GM12878 (cell line): Measurements from ENCODE around the gene IKBKG. TPM values are rescaled to one million over a fixed set of nuclear protein-coding genes. Genes with fewer than 3 reads are reported as not detected.

ENCODE experiments used
- ATAC-seq: fragments of 200-7000 bp; cut with Tn5 transposase; 3 replicates; pipeline ENCODE4 v1.9.1; 2020; ENCODE audit warnings: mild to moderate bottlenecking, moderate library complexity
- BruUV-seq: library from RNA; stranded (reverse); fragments of 400-500 nt; replicated peaks from 2 replicates; lab custom pipeline; 2021; lab: Mats Ljungman, UMichigan
- CTCF ChIA-PET: fragments of 300-600 bp; sonication (Branson Sonifier 250); formaldehyde crosslinking; extraction: SDS; loops from one replicate; lab custom pipeline; 2021; ENCODE audit warnings: inconsistent platforms; lab: Yijun Ruan, JAX
- POLR2A ChIA-PET: fragments of 350-600 bp; formaldehyde crosslinking; extraction: SDS; loops from one replicate; lab custom pipeline; 2021; ENCODE audit warnings: inconsistent platforms; lab: Charles Lee
- RAD21 ChIA-PET: fragments of 300-600 bp; sonication (Branson Sonifier 250); formaldehyde crosslinking; loops from one replicate; lab custom pipeline; 2023; ENCODE audit warnings: antibody characterized with exemption; ENCODE audit not compliant: unreplicated experiment; lab: Charles Lee
- SMC1A ChIA-PET: fragments of 300-600 bp; sonication (Branson Sonifier 250); formaldehyde crosslinking; loops from one replicate; lab custom pipeline; 2023; ENCODE audit not compliant: unreplicated experiment, uncharacterized antibody; lab: Charles Lee
- DNase-seq: peaks from one replicate; pipeline ENCODE4 v3.0.0-alpha.2; 2011; ENCODE audit warnings: low read depth, low spot score
- FAIRE-seq: peaks from 3 replicates; lab custom pipeline; 2011; peaks lifted over from hg19 to GRCh38; lab: Jason Lieb, UNC
- H2AFZ ChIP-seq: 2 replicates; pipeline ENCODE4 v1.6.0; 2011; ENCODE audit warnings: low read depth, low read length, control low read depth; ENCODE audit not compliant: control insufficient read depth
- H3K27ac ChIP-seq: 2 replicates; pipeline ENCODE4 v1.5.1; 2011; ENCODE audit warnings: control low read depth; ENCODE audit not compliant: control insufficient read depth, insufficient read depth
- H3K27me3 ChIP-seq, 2 experiments: replicated peaks in 1 of 2; 2 replicates each; pipeline versions ENCODE4 v1.6.0 to v1.6.1; 2011; ENCODE audit warnings: low read length in 1 of 2; ENCODE audit not compliant: control insufficient read depth in 2 of 2, insufficient read depth in 2 of 2
- H3K36me3 ChIP-seq, 2 experiments: 2 replicates each; pipeline ENCODE4 v1.5.1; 2011; ENCODE audit warnings: low read length in 1 of 2; ENCODE audit not compliant: control insufficient read depth in 2 of 2, insufficient read depth in 2 of 2
- H3K4me1 ChIP-seq: 2 replicates; pipeline ENCODE4 v1.6.1; 2011; ENCODE audit warnings: mild to moderate bottlenecking, low read length, moderate library complexity, mixed read lengths; ENCODE audit not compliant: control insufficient read depth, insufficient read depth
- H3K4me2 ChIP-seq: 2 replicates; pipeline ENCODE4 v1.6.0; 2011; ENCODE audit warnings: control low read depth; ENCODE audit not compliant: control insufficient read depth, insufficient read depth
- H3K4me3 ChIP-seq: fragments of 200-600 bp; sonication (generic); 2 replicates; pipeline ENCODE4 v1.5.1; 2016
- H3K79me2 ChIP-seq: 2 replicates; pipeline ENCODE4 v1.6.0; 2011; ENCODE audit warnings: low read length; ENCODE audit not compliant: control insufficient read depth, insufficient read depth
- H3K9ac ChIP-seq: 2 replicates; pipeline ENCODE4 v1.8.0; 2011; ENCODE audit warnings: low read length, control low read depth, mixed read lengths; ENCODE audit not compliant: control insufficient read depth, insufficient read depth
- H3K9me3 ChIP-seq: replicated peaks from 3 replicates; pipeline ENCODE4 v1.5.1; 2011; ENCODE audit warnings: mild to moderate bottlenecking, low read length; ENCODE audit not compliant: control insufficient read depth, insufficient read depth
- H4K20me1 ChIP-seq: 2 replicates; pipeline ENCODE4 v1.6.0; 2011; ENCODE audit not compliant: control insufficient read depth, insufficient read depth
- ATF7 ChIP-seq: fragments of 450-650 bp; IDR thresholded peaks from 2 replicates; pipeline ENCODE4 v1.6.1; 2016; ENCODE audit warnings: low read depth, mild to moderate bottlenecking
- BCL11A ChIP-seq: IDR thresholded peaks from 2 replicates; pipeline ENCODE4 v1.6.1; 2011; ENCODE audit warnings: low read depth, low read length
- BHLHE40 ChIP-seq, 2 experiments: fragments of 450-650 bp in 1 of 2; IDR thresholded peaks; 2 replicates each; pipeline ENCODE4 v1.6.1; 2011 to 2017; ENCODE audit warnings: low read depth in 2 of 2, borderline replicate concordance in 1 of 2, improper control_type of control experiment in 1 of 2, low read length in 1 of 2, mild to moderate bottlenecking in 1 of 2
- CBX3 ChIP-seq: fragments of 200-600 bp; sonication (generic); IDR thresholded peaks from 2 replicates; pipeline ENCODE4 v1.6.1; 2016; ENCODE audit warnings: low read depth, borderline replicate concordance
- CREM ChIP-seq: IDR thresholded peaks from 2 replicates; pipeline ENCODE4 v1.6.1; 2014; ENCODE audit warnings: antibody characterized with exemption, low read depth
- ELK1 ChIP-seq: IDR thresholded peaks from 2 replicates; pipeline ENCODE4 v1.6.1; 2012; ENCODE audit warnings: low read depth, low read length, improper control_type of control experiment
- ESRRA ChIP-seq: IDR thresholded peaks from 2 replicates; pipeline ENCODE4 v1.6.1; 2012; ENCODE audit warnings: mild to moderate bottlenecking, low read length, improper control_type of control experiment
- IKZF1 ChIP-seq: fragments of 450-650 bp; conservative IDR thresholded peaks from 2 replicates; pipeline ENCODE4 v1.6.1; 2017; ENCODE audit warnings: antibody characterized with exemption, mild to moderate bottlenecking
- IRF3 ChIP-seq: fragments of 450-650 bp; IDR thresholded peaks from 2 replicates; pipeline ENCODE4 v1.6.1; 2014; ENCODE audit warnings: mild to moderate bottlenecking
- MXI1 ChIP-seq: fragments of 150-350 bp; IDR thresholded peaks from 2 replicates; pipeline ENCODE4 v1.6.1; 2011; ENCODE audit warnings: low read depth, mild to moderate bottlenecking, inconsistent platforms, low read length, improper control_type of control experiment
- PAX5 ChIP-seq: IDR thresholded peaks from 2 replicates; pipeline ENCODE4 v1.6.1; 2011; ENCODE audit warnings: low read depth, low read length, borderline replicate concordance
- PAX8 ChIP-seq: fragments of 450-650 bp; IDR thresholded peaks from 2 replicates; pipeline ENCODE4 v1.6.1; 2017; ENCODE audit warnings: mild to moderate bottlenecking, moderate library complexity
- PML ChIP-seq: IDR thresholded peaks from 2 replicates; pipeline ENCODE4 v1.6.1; 2012; ENCODE audit warnings: low read length, inconsistent platforms
- POLR2AphosphoS5 ChIP-seq: IDR thresholded peaks from 2 replicates; pipeline ENCODE4 v1.6.1; 2011; ENCODE audit warnings: mild to moderate bottlenecking, low read length, inconsistent platforms
- RAD21 ChIP-seq: IDR thresholded peaks from 2 replicates; pipeline ENCODE4 v1.6.1; 2011; ENCODE audit warnings: mild to moderate bottlenecking, low read depth, low read length, moderate library complexity; ENCODE audit not compliant: insufficient read depth
- RB1 ChIP-seq: fragments of 450-650 bp; formaldehyde crosslinking; IDR thresholded peaks from 2 replicates; pipeline ENCODE4 v1.6.1; 2017; ENCODE audit warnings: mild to moderate bottlenecking, borderline replicate concordance
- RBBP5 ChIP-seq: fragments of 200-600 bp; sonication (generic); conservative IDR thresholded peaks from 2 replicates; pipeline ENCODE4 v1.6.1; 2016
- SRF ChIP-seq, 2 experiments: IDR thresholded peaks; 2 replicates each; pipeline ENCODE4 v1.6.1; 2011; ENCODE audit warnings: low read depth in 2 of 2, low read length in 2 of 2, mild to moderate bottlenecking in 1 of 2, moderate library complexity in 1 of 2
- USF2 ChIP-seq: IDR thresholded peaks from 2 replicates; pipeline ENCODE4 v1.6.1; 2011; ENCODE audit warnings: low read depth, low read length, improper control_type of control experiment, borderline replicate concordance
- WGBS: methylation state at CpG from one replicate; pipeline ENCODE4 v1.1.6; 2016; ENCODE audit warnings: low lambda C conversion rate; ENCODE audit not compliant: insufficient replicate concordance, insufficient coverage; ENCODE audit errors: missing lambda C conversion rate; 5-methylcytosine and 5-hydroxymethylcytosine counted together
- in situ Hi-C: fragments of 300-500 bp; cut with MboI; formaldehyde crosslinking; loops from 9 replicates; pipeline ENCODE4 v1.14.3; 2018; ENCODE audit warnings: mixed read lengths
- intact Hi-C: fragments of 100-400 bp; cut with micrococcal nuclease; formaldehyde crosslinking; loops from one replicate; pipeline ENCODE4 v1.14.2; 2022; ENCODE audit not compliant: unreplicated experiment
- polyA plus RNA-seq, 11 experiments: library from polyadenylated mRNA; depleted of rRNA in 4 of 11; unstranded in 6 of 11; stranded (reverse) in 5 of 11; fragments of >200 nt; fragmentation: Nextera tagmentation in 4 of 11; fragmentation: Illumina TruSeq in 1 of 11; extraction: Ambion mirVana in 4 of 11; extraction: Trizol in 1 of 11; gene quantifications; 1 replicate in 1 of 11; 2 replicates in 10 of 11; pipeline versions ENCODE4 v1.2.1 to v1.2.3, GENCODE V29; 2011 to 2016; ENCODE audit warnings: inconsistent platforms in 2 of 11, missing spikeins in 2 of 11, low read depth in 1 of 11
- total RNA-seq, 4 experiments: library from RNA; depleted of rRNA in 3 of 4; stranded (reverse); fragments of >200 nt in 3 of 4; fragmentation: Illumina TruSeq in 1 of 4; extraction: Trizol in 1 of 4; gene quantifications; 2 replicates each; pipeline versions ENCODE4 v1.2.1 to v1.2.3, GENCODE V29; 2013 to 2021

The IKBKG gene
- total and polyA plus RNA-seq, 10 of the 15 experiments (the other 5 are each of a cell fraction or from before 2014, with no cell fraction given) = 0.35 to 30.7 (median 16.7) TPM

GRCh38 chrX:154515966-154516655, 31.3 kb upstream of the IKBKG start, which contains the start of gene FAM3A:
Gene FAM3A (minus strand): TSS chrX:154516232. CDS start chrX:154515772, 460 bp downstream.
- peak within 1 kb of the TSS; percentile 78 for H3K4me3 ChIP-seq
- H3K4me2 ChIP-seq = peak within 1 kb of the TSS; percentile 79
- FAIRE-seq (peak; percentile 18), DNase-seq (peak; percentile 52), ATAC-seq (peak; percentile 96)
- peak within 1 kb of the TSS; percentile 83 for H2AFZ ChIP-seq
- WGBS = 39% methylated on average over 39 of the region's 59 CpGs
- no peaks in the 10 kb centered on the region for H3K4me1 ChIP-seq
- in situ Hi-C loops = no loop called here
- H3K27me3 ChIP-seq = no peaks in the 10 kb centered on the region
- no TSS peak for BruUV-seq
- no peaks in the 10 kb centered on the region for H3K36me3 ChIP-seq
- intact Hi-C loops = loop anchor here (5.0 kb wide), 1 partner anchor 39 kb away; the partner anchor contains the start of gene LAGE3
- H3K79me2 ChIP-seq = no peaks in the 10 kb centered on the region; the same call in none of the 2 replicates
- SMC1A ChIA-PET = interaction anchor here (0.6 to 1.5 kb wide), 3 partner anchors 11 to 26 kb away, joined by 3 to 7 read pairs (median 4); partner anchors contain the start of gene SLC10A3
- H3K9ac ChIP-seq = peak within 1 kb of the TSS; percentile 83
- POLR2A ChIA-PET = interaction anchor here (0.9 to 2.4 kb wide), 6 partner anchors 11 to 119 kb away, joined by 3 to 12 read pairs (median 4); partner anchors contain the start of genes LAGE3, RPL10 and SLC10A3
- RAD21 ChIA-PET = interaction anchor here (0.7 to 1.4 kb wide), 2 partner anchors 26 to 32 kb away, joined by 4 to 5 read pairs; partner anchors contain the start of gene SLC10A3
- H3K27ac ChIP-seq = peak within 1 kb of the TSS; percentile 72
- no peaks in the 10 kb centered on the region for H4K20me1 ChIP-seq
- CTCF ChIA-PET = interaction anchor here (1.1 to 2.1 kb wide), 2 partner anchors 11 to 19 kb away, joined by 3 to 8 read pairs; no protein-coding TSS in a partner anchor
- H3K9me3 ChIP-seq = no peaks in the 10 kb centered on the region; the same call in 2 of the 3 replicates
- TF ChIP-seq IRF3 = no peak
- no peak for TF ChIP-seq CBX3
- TF ChIP-seq ESRRA = no peak
- TF ChIP-seq PML = no peak
- TF ChIP-seq CREM = no peak
- no peak for TF ChIP-seq ATF7
- no peak for TF ChIP-seq PAX8
- TF ChIP-seq IKZF1 = 0 out of 2 replicates have a peak, but pooled peaks have one; percentile 55
- no peak for TF ChIP-seq BCL11A
- peak; percentile 85 to 91 for TF ChIP-seq SRF (IDR thresholded peaks at IDR 0.05; ENCODE audit: low read depth in 2 of 2, low read length in 2 of 2)
- 0 out of 4 replicates have a peak, but pooled peaks of 1 of the 2 experiments have one; percentile 30 for TF ChIP-seq BHLHE40 (IDR thresholded peaks at IDR 0.05; ENCODE audit: borderline replicate concordance in 1 of 2, low read depth in 2 of 2, low read length in 1 of 2)
- no peak for TF ChIP-seq RBBP5
- peak; percentile 11; the same call in 1 of the 2 replicates for TF ChIP-seq MXI1
- no peak for TF ChIP-seq RB1
- peak; percentile 49; the same call in 1 of the 2 replicates for TF ChIP-seq POLR2AphosphoS5
- TF ChIP-seq RAD21 = no peak
- TF ChIP-seq ELK1 = peak; percentile 81
- TF ChIP-seq PAX5 = no peak
- TF ChIP-seq USF2 = no peak
